Calu3 (cell line): ENCODE measurements around the gene SRGAP3. TPM values are rescaled to one million over a fixed set of nuclear protein-coding genes. Genes with fewer than 3 reads are reported as not detected.

Source experiments
- BruUV-seq: library from RNA; stranded (reverse); fragments of 400-500 nt; replicated peaks from 2 replicates; lab custom pipeline; 2021; lab: Mats Ljungman, UMichigan
- CTCF ChIA-PET: fragments of 300-600 bp; sonication (Branson Sonifier 250); formaldehyde crosslinking; loops from one replicate; lab custom pipeline; 2022; ENCODE audit warnings: antibody characterized with exemption; lab: Charles Lee
- DNase-seq: peaks from one replicate; pipeline ENCODE4 v3.0.0; 2022
- H3K27ac Mint-ChIP-seq: one replicate; pipeline ENCODE4 v1.8.0; 2022; ENCODE audit warnings: mixed read lengths; ENCODE audit not compliant: unreplicated experiment
- H3K27me3 Mint-ChIP-seq: one replicate; pipeline ENCODE4 v1.8.0; 2022; ENCODE audit warnings: mixed read lengths; ENCODE audit not compliant: unreplicated experiment
- H3K36me3 Mint-ChIP-seq: one replicate; pipeline ENCODE4 v1.8.0; 2022; ENCODE audit warnings: mild to moderate bottlenecking, moderate library complexity, mixed read lengths; ENCODE audit not compliant: insufficient read depth, unreplicated experiment
- H3K4me1 Mint-ChIP-seq: one replicate; pipeline ENCODE4 v1.8.0; 2022; ENCODE audit warnings: mild to moderate bottlenecking, low read depth, mixed read lengths; ENCODE audit not compliant: unreplicated experiment
- H3K4me3 Mint-ChIP-seq: one replicate; pipeline ENCODE4 v1.8.0; 2022; ENCODE audit warnings: mild to moderate bottlenecking, low read depth, moderate library complexity, mixed read lengths; ENCODE audit not compliant: unreplicated experiment
- H3K9me3 Mint-ChIP-seq: one replicate; pipeline ENCODE4 v1.8.0; 2022; ENCODE audit warnings: low read depth, mixed read lengths; ENCODE audit not compliant: unreplicated experiment
- CTCF ChIP-seq: fragments of 200-600 bp; IDR thresholded peaks from one replicate; pipeline ENCODE4 v1.8.0; 2022; ENCODE audit warnings: antibody characterized with exemption; ENCODE audit not compliant: unreplicated experiment
- intact Hi-C: fragments of 100-400 bp; cut with micrococcal nuclease; formaldehyde crosslinking; loops from one replicate; pipeline ENCODE4 v1.10.0; 2022; ENCODE audit not compliant: unreplicated experiment
- total RNA-seq: library from RNA; stranded (reverse); gene quantifications from 2 replicates; pipeline ENCODE4 v1.2.3, GENCODE V29; 2022

The SRGAP3 gene
- total RNA-seq, 1 experiment from 2014 or later: 8.2 TPM

- DNase-seq: no peak
- no peaks in the 10 kb centered on the region for H3K36me3 Mint-ChIP-seq
- H3K9me3 Mint-ChIP-seq: no peaks in the 10 kb centered on the region
- no peak overlapping the region for H3K4me3 Mint-ChIP-seq
- H3K4me1 Mint-ChIP-seq: no peaks in the 10 kb centered on the region
- BruUV-seq: no TSS peak
- peaks cover 28% of the 10 kb centered on the region for H3K27me3 Mint-ChIP-seq
- no peak overlapping the region for H3K27ac Mint-ChIP-seq
- CTCF ChIA-PET: no interaction called here
- no peak for TF ChIP-seq CTCF
- intact Hi-C loops: no loop called here
These were observed 264.9 kb downstream of the SRGAP3 start for GRCh38 chr3:8984526-8984925.

GRCh38 chr3:8984081-8984480 is 265.4 kb downstream of the SRGAP3 start:
- H3K36me3 Mint-ChIP-seq: no peaks in the 10 kb centered on the region
- CTCF ChIA-PET: no interaction called here
- no TSS peak for BruUV-seq
- no peaks in the 10 kb centered on the region for H3K4me1 Mint-ChIP-seq
- DNase-seq: no peak
- no peaks in the 10 kb centered on the region for H3K9me3 Mint-ChIP-seq
- no peak for TF ChIP-seq CTCF
- peaks cover 33% of the 10 kb centered on the region for H3K27me3 Mint-ChIP-seq
- no peak overlapping the region for H3K27ac Mint-ChIP-seq
- no peak overlapping the region for H3K4me3 Mint-ChIP-seq
- intact Hi-C loops: no loop called here

GRCh38 chr3:8983591-8983990 is 265.9 kb downstream of the SRGAP3 start:
- Mint-ChIP-seq H3K4me3 (no peak overlapping the region), H3K36me3 (no peaks in the 10 kb centered on the region), H3K9me3 (no peaks in the 10 kb centered on the region), H3K27ac (no peak overlapping the region), H3K27me3 (peaks cover 38% of the 10 kb centered on the region), H3K4me1 (no peaks in the 10 kb centered on the region)
- intact Hi-C loops: no loop called here
- DNase-seq: no peak
- BruUV-seq: no TSS peak
- CTCF ChIA-PET: no interaction called here
- TF ChIP-seq CTCF: no peak

- Mint-ChIP-seq H3K9me3 (no peaks in the 10 kb centered on the region), H3K36me3 (no peaks in the 10 kb centered on the region), H3K27me3 (peaks cover 38% of the 10 kb centered on the region), H3K4me1 (no peaks in the 10 kb centered on the region), H3K27ac (no peak overlapping the region), H3K4me3 (no peak overlapping the region)
- BruUV-seq: no TSS peak
- intact Hi-C loops: no loop called here
- no peak for TF ChIP-seq CTCF
- CTCF ChIA-PET: interaction anchor here (0.8 kb wide), 1 partner anchor 321 kb away, joined by 6 read pairs; no protein-coding TSS in a partner anchor
- DNase-seq: no peak
These were observed 266.4 kb downstream of the SRGAP3 start for GRCh38 chr3:8983026-8983425.
